Measurements from ENCODE around the gene DHRS1.

DHRS1 gene

DNA sequence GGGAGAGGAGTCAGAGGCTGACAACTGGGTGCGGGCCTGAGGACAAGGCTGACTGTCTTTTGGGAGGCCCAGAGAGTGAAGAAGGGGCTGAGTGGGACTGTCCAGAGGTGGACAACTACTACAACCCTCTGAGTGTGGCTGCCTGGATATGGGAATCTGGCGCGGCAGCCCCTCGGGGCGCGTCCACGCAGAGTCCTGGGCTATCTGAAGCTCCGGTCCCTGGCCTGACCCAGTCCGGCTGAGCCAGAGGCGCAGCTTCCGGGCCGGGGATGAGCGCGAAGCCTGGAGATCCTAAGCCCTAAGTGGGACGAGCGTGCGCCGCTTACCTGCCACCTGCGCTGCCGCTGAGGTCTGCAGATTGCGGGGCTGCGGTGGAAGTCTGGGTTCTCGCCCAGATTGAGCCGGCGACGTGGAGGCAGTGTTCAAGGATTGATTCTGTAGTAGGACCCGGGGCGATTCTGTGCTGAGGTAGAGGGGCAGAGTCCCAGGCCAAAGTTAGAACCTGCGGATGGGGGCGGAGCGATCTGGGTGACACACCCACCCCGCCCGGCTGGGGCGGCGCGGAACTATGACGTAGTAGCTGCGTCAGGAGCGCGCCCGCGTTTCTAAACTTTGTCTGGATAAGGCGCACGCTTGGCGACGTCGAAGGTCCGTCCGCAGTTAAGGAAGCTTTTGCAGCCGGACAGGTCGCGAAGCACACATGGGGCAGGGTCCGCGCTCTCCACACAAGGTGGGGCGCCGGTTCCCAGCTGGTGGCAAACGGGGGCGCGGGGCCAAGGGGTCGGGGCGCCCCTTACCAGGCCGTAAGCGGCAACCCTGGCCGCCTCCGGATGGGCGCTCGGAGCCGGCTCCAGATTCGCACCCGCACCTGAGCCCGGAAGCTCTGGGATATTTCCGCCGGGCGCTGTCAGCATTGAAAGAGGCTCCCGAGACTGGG is at the start of gene DHRS1, which contains the start of gene NOP9:
TSS of gene DHRS1 (minus strand) at position 526 of the 937 bp plus-strand sequence. CDS start 674 bp downstream, outside the sequence.
TSS of gene NOP9 (plus strand) at position 596 of the 937 bp plus-strand sequence. CDS start at position 701, 105 bp downstream.
- peak; percentile 85 for DNase-seq

DNA sequence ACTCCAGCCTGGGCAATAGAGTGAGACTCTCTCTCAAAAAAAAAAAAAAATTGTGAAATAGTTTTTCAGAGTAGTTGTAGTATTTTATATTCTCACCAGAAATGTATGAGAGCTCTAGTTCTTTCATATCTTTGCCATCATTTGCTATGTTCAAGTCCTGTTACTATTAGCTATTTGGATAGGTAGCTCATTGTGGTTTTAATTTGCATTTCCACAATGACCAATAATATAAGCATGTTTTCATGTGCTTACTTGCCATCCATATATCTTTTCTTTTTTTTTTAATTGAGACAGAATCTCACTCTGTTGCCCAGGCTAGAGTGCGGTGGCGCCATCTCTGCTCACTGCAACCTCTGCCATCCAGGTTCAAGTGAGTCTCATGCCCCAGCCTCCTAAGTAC is 48.6 kb upstream of the DHRS1 start:
- no peak for DNase-seq

DNA sequence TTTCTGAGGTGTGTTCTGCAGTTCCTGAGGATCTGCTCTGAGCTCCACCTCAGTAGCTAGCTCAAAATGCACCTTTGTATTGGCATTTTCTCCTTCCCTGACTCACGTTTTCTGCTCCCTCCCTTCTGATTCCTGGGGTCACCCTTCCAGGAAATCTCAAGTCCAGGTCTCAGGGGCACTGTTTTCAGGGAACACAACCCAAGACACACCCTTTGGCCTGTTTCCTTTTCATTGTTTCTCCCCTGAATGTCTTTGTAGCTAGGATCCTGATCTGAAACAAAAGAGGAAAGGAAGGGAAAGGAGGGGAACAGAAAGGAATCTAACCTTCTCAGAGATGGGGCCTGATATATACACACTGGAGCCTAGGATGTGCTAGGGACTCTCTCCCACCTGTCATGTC is 47.6 kb upstream of the DHRS1 start:
- no peak for DNase-seq

DNA sequence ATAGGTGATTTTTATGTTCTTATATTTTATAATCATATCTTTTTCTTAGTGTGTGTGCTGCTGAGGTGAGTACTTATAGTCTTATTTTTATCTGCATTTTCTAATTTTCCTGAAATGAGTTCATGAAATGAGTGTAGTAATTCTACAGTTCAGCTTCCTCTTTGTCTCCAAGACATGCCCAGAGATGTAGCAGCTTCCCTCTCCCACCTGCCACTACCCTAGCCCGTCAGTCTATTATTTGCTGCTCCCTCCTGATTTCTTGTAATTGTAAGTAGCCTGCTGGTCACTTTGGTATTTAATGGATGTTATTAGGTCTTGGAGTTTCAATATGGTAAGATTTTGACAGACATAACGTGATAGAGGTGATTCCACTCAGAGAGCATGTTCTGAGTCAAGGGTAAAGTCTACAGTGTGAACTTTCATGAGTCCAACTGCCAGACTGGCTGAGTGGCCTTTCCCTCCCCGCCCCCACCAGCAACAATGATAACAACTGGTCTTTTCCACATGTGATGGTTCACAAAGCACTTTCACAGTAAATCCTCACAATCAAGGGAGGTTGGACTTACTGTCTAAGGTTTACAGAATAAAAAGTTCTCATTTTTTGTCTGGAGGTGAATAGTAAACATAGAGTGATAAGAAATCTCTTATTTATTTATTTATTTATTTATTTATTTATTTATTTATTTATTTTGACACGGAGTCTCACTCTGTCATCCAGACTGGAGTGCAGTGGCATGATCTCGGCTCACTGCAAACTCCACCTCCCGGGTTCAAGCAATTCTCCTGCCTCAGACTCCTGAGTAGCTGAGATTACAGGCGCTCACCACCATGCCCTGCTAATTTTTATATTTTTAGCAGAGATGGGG is 44.4 kb upstream of the DHRS1 start:
- DNase-seq = no peak

DNA sequence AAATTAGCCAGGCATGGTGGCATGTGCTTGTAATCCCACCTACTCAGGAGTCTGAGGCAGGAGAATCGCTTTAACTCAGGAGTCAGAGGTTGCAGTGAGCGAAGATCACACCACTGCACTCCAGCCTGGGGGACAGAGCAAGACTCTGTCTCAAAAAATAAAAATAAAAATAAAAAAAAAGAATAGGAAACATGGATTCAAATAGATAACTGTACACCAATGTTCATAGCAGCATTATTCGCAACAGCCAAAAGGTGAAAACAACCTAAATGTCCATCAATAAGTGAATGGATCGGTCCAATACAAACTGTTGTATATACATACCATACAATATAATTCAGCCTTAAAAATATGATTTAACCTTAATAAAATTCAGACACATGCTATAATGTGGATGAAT is 43.3 kb upstream of the DHRS1 start:
- DNase-seq = no peak

DNA sequence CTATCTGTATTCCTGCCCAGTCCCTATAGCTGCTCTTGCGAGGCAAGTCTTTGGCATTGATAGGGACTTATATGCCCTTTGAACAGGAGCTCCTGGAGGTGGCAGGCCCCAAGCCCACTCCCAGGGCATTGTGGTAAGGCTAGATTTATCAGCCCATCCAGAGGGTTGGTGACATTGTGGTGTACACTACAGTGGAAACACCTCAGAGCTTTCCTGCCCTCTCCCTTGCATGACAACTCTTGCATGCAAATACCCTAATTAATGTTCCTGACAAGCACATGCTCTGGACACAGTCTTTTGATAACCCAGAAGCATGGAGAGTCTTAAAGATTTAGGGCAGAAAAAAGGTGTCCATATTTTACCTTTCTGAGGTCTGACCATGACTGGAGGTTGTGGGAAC is 41.0 kb upstream of the DHRS1 start:
- no peak for DNase-seq

DNA sequence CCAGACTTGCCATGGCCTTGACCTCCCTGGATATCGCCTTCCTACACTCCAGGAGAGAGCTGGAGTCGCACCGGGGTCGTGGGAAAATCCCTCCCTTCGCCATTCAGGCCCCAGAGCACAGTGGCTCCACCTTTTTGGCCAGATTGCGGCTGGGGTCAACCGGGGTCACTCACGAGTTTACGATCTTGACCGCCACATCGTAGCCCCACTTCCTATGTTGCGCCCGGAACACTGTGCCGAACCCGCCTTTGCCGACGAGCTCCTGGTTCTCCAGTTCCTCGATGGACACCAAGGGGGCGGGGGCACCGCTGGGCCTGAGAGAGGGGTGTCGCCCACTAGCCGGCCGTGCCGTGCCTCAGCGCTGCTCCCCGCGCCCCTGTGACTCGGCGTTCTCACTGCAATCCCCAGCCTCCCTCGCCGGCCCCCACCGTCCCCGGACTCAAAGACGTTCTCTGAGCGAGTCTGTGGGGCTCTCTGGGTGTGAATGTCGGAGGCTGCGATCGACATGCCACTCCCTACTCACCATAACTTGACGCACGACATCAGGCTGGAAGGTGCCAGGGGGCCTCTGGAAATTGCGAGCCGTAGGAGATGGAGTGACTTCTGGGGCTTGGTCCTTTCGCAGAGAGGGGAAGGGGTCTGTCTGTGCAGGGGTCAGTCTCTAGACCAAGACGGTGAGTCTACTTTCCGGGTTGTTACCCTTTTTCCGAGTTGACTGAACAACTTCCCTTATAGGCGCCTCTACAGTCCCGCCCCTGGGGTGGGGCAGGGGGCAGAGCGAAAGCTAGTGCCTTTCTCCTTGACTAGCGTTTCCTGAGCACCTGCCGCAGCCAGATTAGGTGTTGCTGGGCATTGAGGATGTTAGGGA is 39.9 kb upstream of the DHRS1 start, which contains the start of gene RIPK3:
TSS of gene RIPK3 (minus strand) at position 708 of the 868 bp plus-strand sequence. CDS start at position 543, 165 bp downstream.
- no peak for DNase-seq

DNA sequence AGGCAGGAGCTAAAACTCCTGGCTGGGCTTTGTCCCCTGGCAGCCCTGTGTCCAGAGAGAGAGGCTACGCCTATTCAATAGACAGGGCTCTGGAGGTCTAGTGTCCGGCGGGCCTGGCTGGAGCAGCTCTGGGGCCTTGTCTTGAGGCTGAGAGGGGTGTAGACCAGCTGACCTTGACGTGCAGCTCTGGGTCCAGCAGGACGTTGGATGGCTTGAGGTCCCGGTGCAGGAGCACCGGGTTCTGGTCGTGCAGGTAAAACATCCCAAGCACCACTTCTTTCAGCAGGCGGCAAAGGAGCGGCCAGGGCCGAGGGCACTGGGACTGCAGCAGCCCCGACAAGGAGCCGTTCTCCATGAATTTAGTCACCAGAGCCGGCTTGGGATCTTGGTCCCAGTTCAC is 39.3 kb upstream of the DHRS1 start:
- DNase-seq = no peak

DNA sequence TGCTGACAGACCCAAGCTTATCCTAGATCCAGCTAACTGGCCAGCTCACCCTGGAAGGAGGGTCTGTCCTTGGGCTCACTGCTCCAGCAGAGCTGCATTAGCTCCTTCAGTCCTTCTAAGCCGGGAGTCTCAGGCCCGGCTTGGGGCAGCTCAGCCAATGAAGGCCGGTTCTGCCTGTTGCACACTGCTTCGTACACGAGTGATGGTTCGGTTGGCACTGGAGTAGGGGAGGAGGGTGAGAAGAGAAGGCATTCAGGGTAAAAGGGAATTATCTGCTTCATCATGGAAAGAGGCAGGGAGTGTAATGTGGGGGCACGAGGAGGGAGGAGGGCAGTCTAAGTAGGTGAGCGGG is 38.2 kb upstream of the DHRS1 start:
- DNase-seq = no peak

DNA sequence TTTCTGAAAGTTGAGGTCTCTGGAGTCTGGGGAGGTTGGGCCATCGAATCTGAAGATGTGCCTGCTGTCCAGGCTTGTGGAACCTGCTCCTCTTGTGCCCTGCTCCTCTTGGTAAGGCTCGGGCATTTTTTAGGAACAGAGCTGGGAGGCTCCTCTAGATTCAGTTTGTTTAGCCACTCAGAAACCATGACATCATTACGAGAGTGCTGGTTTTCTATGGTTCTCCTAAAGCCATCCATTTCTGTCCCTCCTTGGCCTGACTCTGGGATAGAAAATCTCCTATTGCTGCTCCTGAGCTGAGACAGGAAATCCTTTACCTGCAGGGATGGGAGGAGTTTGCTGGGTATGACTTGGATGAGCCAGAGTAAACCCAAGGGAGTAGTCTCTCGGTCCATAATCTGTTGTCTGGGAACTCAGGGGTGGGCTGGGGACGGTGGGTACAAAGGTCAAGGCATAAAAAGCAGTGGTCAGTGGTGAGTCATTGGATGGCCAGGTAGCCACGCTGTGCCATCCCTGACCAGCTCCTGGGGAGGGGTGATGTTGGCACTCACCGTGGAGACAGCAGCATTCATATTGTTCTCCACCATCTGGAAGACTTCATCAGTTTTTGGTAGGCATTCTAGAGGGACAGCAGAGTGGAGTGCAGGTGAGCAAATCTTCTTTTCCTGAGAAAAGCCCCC is 37.7 kb upstream of the DHRS1 start:
- DNase-seq = no peak

DNA sequence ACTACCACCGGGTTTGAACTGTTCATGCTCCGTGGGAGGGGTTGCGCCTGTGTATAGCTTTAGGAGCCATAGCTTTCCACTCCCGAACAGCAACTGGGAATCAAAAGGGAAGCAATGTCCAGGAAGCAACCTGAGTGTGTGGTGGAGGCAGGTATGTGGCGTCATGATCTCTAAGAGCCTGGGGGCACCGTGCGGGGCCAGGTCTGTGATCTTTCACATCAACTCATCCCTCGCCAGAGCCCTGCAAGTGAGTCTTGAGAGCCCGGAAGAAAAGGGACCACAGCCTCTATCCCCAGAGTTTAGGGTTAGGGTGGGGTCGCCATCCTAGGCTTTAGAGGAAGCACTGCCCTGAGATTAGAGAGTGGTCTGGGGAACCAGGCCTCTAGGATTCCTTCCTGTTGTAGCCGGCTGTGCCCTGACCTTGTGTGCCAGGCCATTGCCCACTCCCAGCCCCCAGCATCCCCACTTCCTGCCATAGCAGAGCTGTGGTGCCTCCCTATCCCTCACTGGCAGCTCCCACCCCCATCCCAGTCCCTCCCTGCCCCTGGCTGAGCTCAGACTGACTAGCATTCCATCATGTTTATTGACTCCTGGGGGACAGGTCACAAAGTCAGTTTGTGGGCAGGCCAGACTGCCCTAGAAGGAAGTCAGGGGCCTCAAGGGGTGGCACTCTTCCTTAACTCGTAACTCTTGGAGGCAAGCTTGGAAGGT is 36.0 kb upstream of the DHRS1 start:
- no peak for DNase-seq

DNA sequence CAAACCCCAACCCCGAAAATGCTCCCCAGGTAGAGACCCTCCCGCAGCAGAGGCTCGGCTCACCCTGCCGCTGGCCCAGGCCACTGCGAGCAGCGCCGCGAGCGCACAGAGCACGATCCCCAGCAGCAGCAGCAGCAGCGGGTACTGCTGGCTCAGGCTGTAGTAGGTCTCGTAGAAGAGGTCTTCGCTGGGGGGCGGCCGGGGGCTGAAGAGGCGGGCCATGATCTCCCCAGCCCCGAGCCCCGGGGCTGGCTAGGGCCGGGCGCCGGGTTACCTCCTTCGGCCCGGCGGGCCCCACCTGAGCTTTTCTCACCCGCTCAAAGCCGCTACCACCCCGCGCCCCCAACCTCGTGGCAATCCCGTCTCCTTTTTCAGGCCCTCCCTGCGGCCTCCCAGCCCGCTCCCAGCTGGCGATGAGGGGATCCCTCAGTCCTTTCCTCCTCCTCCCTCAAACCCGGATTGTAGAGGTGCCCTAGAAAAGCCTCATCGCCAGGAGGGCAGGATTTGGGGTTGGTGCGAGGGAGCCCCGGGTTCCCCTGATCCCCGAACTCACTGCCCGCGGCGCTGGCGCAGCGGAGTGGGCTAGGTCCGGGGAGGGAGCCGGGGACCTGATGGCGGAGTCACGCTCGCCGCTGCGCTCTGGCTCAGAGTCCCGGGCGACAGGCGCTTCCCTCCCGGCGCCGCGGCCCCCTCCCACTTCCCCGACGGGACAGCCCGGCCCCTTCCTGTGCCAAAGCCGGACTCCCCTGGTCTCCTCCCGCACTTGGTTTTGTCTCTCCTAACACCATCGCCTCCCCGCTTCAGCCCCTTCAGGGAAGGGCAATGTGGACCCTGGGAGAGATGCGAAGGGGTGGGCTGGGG is 35.1 kb upstream of the DHRS1 start, which contains the start of gene ADCY4:
TSS of gene ADCY4 (minus strand) at position 641 of the 861 bp plus-strand sequence. CDS start at position 222, 419 bp downstream.
- no peak for DNase-seq

DNA sequence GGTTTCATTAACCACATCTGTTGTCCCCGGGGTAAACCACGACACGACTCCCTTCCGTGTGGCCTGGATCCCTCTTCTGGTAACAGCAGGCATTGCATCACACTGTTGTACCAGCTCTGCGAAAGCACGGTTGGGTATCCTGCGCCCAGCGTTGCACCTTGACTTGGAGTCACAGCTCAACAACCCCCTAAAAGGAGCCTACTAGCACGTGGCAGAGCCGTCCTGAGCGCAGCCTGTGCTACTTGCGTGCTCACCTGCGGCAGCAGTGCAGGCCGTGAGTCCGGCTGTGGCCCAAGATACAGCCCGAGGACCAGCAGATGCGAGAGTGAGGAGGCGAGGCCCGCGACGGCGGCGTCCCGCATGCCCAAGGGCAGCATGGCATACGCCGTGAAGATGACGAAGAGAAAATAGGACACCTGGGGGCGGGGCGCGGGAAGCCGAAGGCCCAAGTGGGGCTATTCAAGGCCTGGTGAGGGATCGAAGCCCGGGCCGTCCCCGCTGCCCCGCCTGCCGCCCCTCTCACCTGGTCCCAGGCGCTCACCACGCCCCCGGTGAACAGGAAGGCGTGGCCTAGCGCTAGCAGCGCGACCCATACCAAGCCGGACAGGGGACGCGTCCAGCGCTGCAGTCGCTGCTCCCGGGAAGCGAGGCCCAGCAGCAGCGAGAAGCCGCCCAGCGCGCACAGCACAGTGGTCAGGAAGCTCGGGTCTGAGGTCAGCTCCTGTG is 32.9 kb upstream of the DHRS1 start:
- DNase-seq = peak; percentile 76

DNA sequence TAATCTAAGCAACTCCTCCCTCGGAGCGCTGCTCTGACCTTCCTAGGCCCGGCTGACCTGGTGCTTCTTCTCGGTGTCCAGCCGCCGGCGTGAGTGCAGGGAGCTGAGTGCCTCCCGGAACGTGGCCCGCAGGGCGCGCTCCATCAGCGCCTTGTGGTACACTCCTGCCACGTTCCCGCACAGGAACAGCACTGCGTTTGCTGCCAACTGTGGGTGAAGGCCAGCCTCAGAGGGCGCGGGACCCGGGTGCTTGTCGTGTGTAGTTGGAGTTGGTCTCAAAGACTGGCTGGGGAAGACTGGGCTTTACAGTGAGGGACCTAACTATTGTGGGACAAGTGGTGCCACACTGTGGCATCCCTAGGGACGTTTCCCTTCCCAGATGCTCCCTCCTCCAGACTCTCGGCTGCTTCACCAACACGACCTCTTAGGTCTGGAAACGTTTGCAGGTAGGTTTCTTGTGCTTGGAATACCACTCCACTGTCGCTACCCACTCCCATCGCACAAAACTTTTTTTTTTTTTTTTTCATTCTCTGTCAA is 32.2 kb upstream of the DHRS1 start:
- peak; percentile 49 for DNase-seq

DNA sequence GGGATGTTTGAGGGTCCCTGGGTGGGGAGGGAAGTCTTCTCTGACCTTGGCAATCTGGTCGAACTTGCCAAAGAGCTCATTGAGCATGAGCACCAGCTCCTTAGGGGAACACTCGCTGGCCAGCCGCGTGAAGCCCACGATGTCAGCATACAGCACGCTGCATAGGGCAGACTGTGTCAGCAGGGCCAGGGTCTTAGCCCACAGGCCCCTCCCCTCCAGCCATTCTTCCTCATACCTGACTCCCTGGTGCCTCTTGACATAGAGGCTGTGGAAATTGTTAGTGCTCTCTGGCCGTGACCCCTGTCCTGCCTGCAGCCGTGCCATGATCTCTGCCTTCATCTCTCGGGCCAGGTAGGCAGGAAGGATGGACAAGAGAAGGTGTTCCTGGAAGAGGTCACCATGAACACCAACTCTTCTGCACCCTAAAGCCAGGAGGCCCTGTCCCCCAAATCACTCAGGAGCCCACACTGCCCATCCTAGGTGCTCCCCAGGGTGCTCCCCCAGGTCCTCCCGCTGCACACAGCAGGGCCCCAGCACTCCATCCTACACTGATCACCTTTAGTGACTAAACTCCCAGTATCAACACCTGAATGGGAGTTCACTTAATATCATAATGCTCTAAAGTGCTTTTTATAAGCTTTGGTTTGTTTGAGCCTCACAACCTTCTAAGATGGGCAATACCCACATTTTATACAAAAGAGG is 31.5 kb upstream of the DHRS1 start:
- DNase-seq = no peak

DNA sequence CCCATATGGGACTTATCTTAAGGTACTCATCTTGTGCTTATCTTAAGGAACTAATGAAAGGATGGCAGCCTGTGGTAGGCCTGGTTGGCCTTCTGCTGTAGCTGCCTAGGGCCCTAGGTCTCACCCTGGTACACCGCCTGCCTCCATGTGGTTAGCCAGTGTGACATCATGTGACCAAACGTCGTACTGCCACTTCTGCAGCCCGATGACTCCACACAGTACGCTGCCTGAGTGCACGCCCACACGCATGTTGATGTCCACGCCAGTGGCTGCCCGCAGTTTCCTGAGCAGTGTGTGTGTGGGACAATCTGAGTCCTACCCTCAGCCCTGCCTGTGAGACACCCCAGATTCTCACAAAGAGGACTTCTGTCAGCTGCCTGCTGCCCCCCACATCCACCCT is 30.2 kb upstream of the DHRS1 start:
- DNase-seq = no peak

DNA sequence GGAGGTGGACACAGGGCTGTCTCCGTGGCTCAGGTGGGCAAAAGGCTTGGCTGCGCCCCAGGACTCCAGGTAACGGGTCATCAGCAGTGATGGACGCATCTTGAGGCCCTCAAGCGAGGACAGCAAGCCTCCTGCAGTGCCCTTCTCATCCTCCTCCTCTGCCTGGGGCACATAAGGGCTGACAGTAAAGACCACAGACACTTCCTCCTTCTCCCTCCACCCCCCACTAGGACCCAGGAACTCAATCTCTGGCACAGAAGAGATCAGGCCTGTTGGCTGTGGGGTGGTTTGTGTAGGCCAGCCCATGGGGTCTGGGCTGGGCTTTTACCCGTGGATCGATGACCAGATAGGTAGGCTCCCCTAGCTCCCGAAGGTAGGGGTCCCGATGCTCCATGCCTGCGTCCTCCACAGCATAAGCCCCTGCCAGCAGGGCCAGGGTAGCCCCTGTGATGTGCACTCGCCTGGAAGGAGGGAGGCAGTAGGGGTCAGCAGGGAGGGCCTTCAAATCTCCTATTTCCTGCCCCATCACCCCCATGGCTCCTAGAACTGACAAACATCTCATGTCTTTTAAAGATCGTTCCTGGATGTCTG is 29.6 kb upstream of the DHRS1 start:
- no peak for DNase-seq

DNA sequence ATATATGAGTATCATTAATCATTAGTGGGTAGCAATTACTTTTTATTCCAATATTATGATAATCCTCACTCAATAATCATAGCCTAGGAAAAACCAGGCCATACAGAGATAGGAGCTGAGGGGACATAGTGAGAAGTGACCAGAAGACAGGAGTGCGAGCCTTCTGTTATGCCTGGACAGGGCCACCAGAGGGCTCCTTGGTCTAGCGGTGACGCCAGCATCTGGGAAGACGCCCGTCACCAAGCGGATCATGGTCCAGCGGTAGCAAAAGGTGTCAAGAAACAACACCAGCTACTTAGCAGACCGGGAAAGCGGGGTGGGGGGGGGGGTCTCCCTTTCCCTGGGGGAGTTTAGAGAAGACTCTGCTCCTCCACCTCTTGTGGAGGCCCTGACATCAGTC is 28.3 kb upstream of the DHRS1 start:
- DNase-seq = peak; percentile 12

Measured in NCI-H82 (cell line).